ENCODE data around the gene DDX43.

The DDX43 gene

GRCh38 chr6:73393278-73393677 lies 1.4 kb upstream of the DDX43 start:
- TF ChIP-seq GLIS3 (CRISPR knock-in tag; IDR thresholded peaks at IDR 0.05): no peak
- TF ChIP-seq TCF4 (CRISPR knock-in tag; IDR thresholded peaks at IDR 0.05; ENCODE audit: borderline replicate concordance): no peak
- TF ChIP-seq ARNTL (CRISPR knock-in tag; IDR thresholded peaks at IDR 0.05; ENCODE audit: borderline replicate concordance, low read depth): no peak
- ATAC-seq: no peak

GRCh38 chr6:73395875-73396274 lies 1.2 kb downstream of the DDX43 start:
- no peak for ATAC-seq
- TF ChIP-seq POU6F1 (CRISPR knock-in tag; IDR thresholded peaks at IDR 0.05; ENCODE audit: borderline replicate concordance, low read depth): no peak
- TF ChIP-seq ZNF565 (CRISPR knock-in tag; conservative IDR thresholded peaks at IDR 0.05; ENCODE audit: low read depth): no peak
- TF ChIP-seq ESRRG (CRISPR knock-in tag; IDR thresholded peaks at IDR 0.05): no peak
- no peak for TF ChIP-seq RARB (CRISPR knock-in tag; IDR thresholded peaks at IDR 0.05)
- TF ChIP-seq TSHZ2 (CRISPR knock-in tag; IDR thresholded peaks at IDR 0.05): no peak
- TF ChIP-seq PATZ1 (CRISPR knock-in tag; IDR thresholded peaks at IDR 0.05; ENCODE audit: borderline replicate concordance): no peak
- no peak for TF ChIP-seq ZFP3 (CRISPR knock-in tag; IDR thresholded peaks at IDR 0.05)
- TF ChIP-seq ARNTL (CRISPR knock-in tag; IDR thresholded peaks at IDR 0.05; ENCODE audit: borderline replicate concordance, low read depth): no peak
- no peak for TF ChIP-seq CSDC2 (CRISPR knock-in tag; IDR thresholded peaks at IDR 0.05)
- TF ChIP-seq TOX (CRISPR knock-in tag; IDR thresholded peaks at IDR 0.05; ENCODE audit: borderline replicate concordance): no peak
- TF ChIP-seq CSRNP3 (CRISPR knock-in tag; IDR thresholded peaks at IDR 0.05): no peak
- no peak for TF ChIP-seq TCF4 (CRISPR knock-in tag; IDR thresholded peaks at IDR 0.05; ENCODE audit: borderline replicate concordance)
- no peak for TF ChIP-seq CREB5 (CRISPR knock-in tag; IDR thresholded peaks at IDR 0.05; ENCODE audit: low read depth)
- no peak for TF ChIP-seq ISL1 (CRISPR knock-in tag; IDR thresholded peaks at IDR 0.05)
- no peak for TF ChIP-seq PPARA (CRISPR knock-in tag; IDR thresholded peaks at IDR 0.05; ENCODE audit: borderline replicate concordance)
- TF ChIP-seq ZFP30 (CRISPR knock-in tag; IDR thresholded peaks at IDR 0.05): no peak
- TF ChIP-seq GLIS3 (CRISPR knock-in tag; IDR thresholded peaks at IDR 0.05): no peak
- no peak for TF ChIP-seq BACH2 (CRISPR knock-in tag; IDR thresholded peaks at IDR 0.05; ENCODE audit: borderline replicate concordance)

GRCh38 chr6:73400656-73401055 lies 6.0 kb downstream of the DDX43 start:
- TF ChIP-seq CSDC2 (CRISPR knock-in tag; IDR thresholded peaks at IDR 0.05) (no peak), CSRNP3 (CRISPR knock-in tag; IDR thresholded peaks at IDR 0.05) (no peak), RARB (CRISPR knock-in tag; IDR thresholded peaks at IDR 0.05) (no peak), POU6F1 (CRISPR knock-in tag; IDR thresholded peaks at IDR 0.05; ENCODE audit: borderline replicate concordance, low read depth) (no peak), ESRRG (CRISPR knock-in tag; IDR thresholded peaks at IDR 0.05) (no peak), PATZ1 (CRISPR knock-in tag; IDR thresholded peaks at IDR 0.05; ENCODE audit: borderline replicate concordance) (no peak), ZC3H10 (CRISPR knock-in tag; IDR thresholded peaks at IDR 0.05) (no peak)
- no peak for ATAC-seq
